Left cardiac atrium (tissue), 4 donors: Measurements from ENCODE around the gene CCDC80. TPM values are rescaled to one million over a fixed set of nuclear protein-coding genes. Genes with fewer than 3 reads are reported as not detected.
"Not testable (repeated sequence)": the region's sequence is repeated elsewhere in the genome, so short reads cannot be mapped to it uniquely, and the experiment has no call there.

Experiments
- ATAC-seq, 2 donors: fragments of 200-7000 bp; cut with Tn5 transposase; one replicate each; pipeline ENCODE4 v1.9.1; 2020; ENCODE audit warnings: mild to moderate bottlenecking in 2 of 2, moderate library complexity in 2 of 2
- DNase-seq: peaks from one replicate; pipeline ENCODE4 v3.0.0-alpha.2; 2020
- intact Hi-C, 2 donors: fragments of 100-400 bp; cut with DNase I; formaldehyde crosslinking; loops; one replicate each; pipeline versions ENCODE4 v1.14.1 to v1.15.1; 2022 to 2023
- total RNA-seq, 2 donors: library from RNA; stranded (reverse); fragmentation: NEBNext Ultra II Directional; extraction: Animal tissue kit (Norgen Biotek cat#: 25700); gene quantifications; one replicate each; pipeline ENCODE4 v1.2.1, GENCODE V29; 2021
- donor health status: DM: no; HTN: yes; CAD: no.
- donor health status: DM: no; HTN: yes; CAD: no; lungs with severe emphysema.
- donor health status: DM: yes; HTN: yes; CAD: no.
- donor health status: Dilated cardiomyopathy.

CCDC80 gene
- total RNA-seq, 2 donors from 2014 or later = 233 to 278 TPM

- ATAC-seq = no peak
- no peak for DNase-seq
- intact Hi-C loops = no loop called here
These were observed 26.7 kb upstream of the CCDC80 start for GRCh38 chr3:112667599-112667998.

GRCh38 chr3:112665009-112665408 lies 24.1 kb upstream of the CCDC80 start:
- ATAC-seq, DNase-seq, intact Hi-C loops: not testable (repeated sequence)

- intact Hi-C loops = no loop called here
These were observed 15.1 kb upstream of the CCDC80 start for GRCh38 chr3:112656043-112656442.

GRCh38 chr3:112654979-112655378 lies 14.0 kb upstream of the CCDC80 start:
- intact Hi-C loops = no loop called here
- ATAC-seq (no peak), DNase-seq (no peak)

More at GRCh38 chr3:112656043-112656442, 15.1 kb upstream of the CCDC80 start:
- DNase-seq = no peak
- ATAC-seq = no peak

- DNase-seq = no peak
- ATAC-seq = no peak
- intact Hi-C loops = no loop called here
These were observed 13.5 kb upstream of the CCDC80 start for GRCh38 chr3:112654492-112654891.

- ATAC-seq (peak; percentile 69 to 96), DNase-seq (peak; percentile 49)
- intact Hi-C loops = no loop called here
These were observed 12.9 kb upstream of the CCDC80 start for GRCh38 chr3:112653881-112654300.

- intact Hi-C loops = no loop called here
- DNase-seq (no peak), ATAC-seq (peak; percentile 63 to 94)
These were observed 12.4 kb upstream of the CCDC80 start for GRCh38 chr3:112653209-112653871.

GRCh38 chr3:112651516-112651915 lies 10.6 kb upstream of the CCDC80 start:
- intact Hi-C loops = no loop called here
- ATAC-seq = no peak
- no peak for DNase-seq

GRCh38 chr3:112651071-112651470 lies 10.1 kb upstream of the CCDC80 start:
- no peak for DNase-seq
- intact Hi-C loops = no loop called here
- no peak for ATAC-seq

- intact Hi-C loops = no loop called here
- ATAC-seq = no peak
- DNase-seq = no peak
These were observed 9.5 kb upstream of the CCDC80 start for GRCh38 chr3:112650482-112650881.

- ATAC-seq (no peak), DNase-seq (no peak)
- intact Hi-C loops = loop anchor here in 1 of 2 donors (10.0 kb wide), 1 partner anchor 165 kb away; no protein-coding TSS in a partner anchor
These were observed 8.5 kb upstream of the CCDC80 start for GRCh38 chr3:112649478-112649735.

GRCh38 chr3:112647122-112647521 lies 6.2 kb upstream of the CCDC80 start:
- ATAC-seq (peak; percentile 10 to 60), DNase-seq (no peak)
- intact Hi-C loops = loop anchor here in 1 of 2 donors (10.0 kb wide), 1 partner anchor 168 kb away; no protein-coding TSS in a partner anchor

- DNase-seq (no peak), ATAC-seq (no peak)
- intact Hi-C loops = loop anchor here in 1 of 2 donors (10.0 kb wide), 1 partner anchor 168 kb away; no protein-coding TSS in a partner anchor
These were observed 5.7 kb upstream of the CCDC80 start for GRCh38 chr3:112646623-112647022.

GRCh38 chr3:112644453-112644852 lies 3.5 kb upstream of the CCDC80 start:
- intact Hi-C loops = loop anchor here (5.0 to 10.0 kb wide), 3 partner anchors 168 to 333 kb away; partner anchors contain the start of gene CD200R1 (in 1 of the 2)
- ATAC-seq = no peak
- DNase-seq = no peak

GRCh38 chr3:112643621-112644240 lies 2.8 kb upstream of the CCDC80 start:
- DNase-seq = no peak
- intact Hi-C loops = loop anchor here (1.0 to 10.0 kb wide), 4 partner anchors 169 to 336 kb away; partner anchors contain the start of gene CD200R1 (in 1 of the 2)
- ATAC-seq = no peak

GRCh38 chr3:112642912-112643506 lies 2.1 kb upstream of the CCDC80 start:
- DNase-seq (peak; percentile 87), ATAC-seq (peak; percentile 83 to 86)
- intact Hi-C loops = loop anchor here (1.0 to 10.0 kb wide), 4 partner anchors 169 to 336 kb away; partner anchors contain the start of gene CD200R1 (in 1 of the 2)

GRCh38 chr3:112640276-112640929 lies 540 bp downstream of the CCDC80 start:
- ATAC-seq (peak; percentile 9 to 25), DNase-seq (no peak)
- intact Hi-C loops = loop anchor here (5.0 to 10.0 kb wide), 3 partner anchors 172 to 337 kb away; partner anchors contain the start of gene CD200R1 (in 1 of the 2)

GRCh38 chr3:112639455-112640225 lies 1.3 kb downstream of the CCDC80 start:
- ATAC-seq = no peak

More at GRCh38 chr3:112639455-112640225, 1.3 kb downstream of the CCDC80 start:
- DNase-seq = no peak
- intact Hi-C loops = loop anchor here (5.0 to 10.0 kb wide), 3 partner anchors 173 to 338 kb away; partner anchors contain the start of gene CD200R1 (in 1 of the 2)
